Activated CD4-positive, CD25-positive, alpha-beta regulatory T cell (primary cell): Measurements from ENCODE around the gene SFPQ.
"Not testable (repeated sequence)": the region's sequence is repeated elsewhere in the genome, so short reads cannot be mapped to it uniquely, and the experiment has no call there.

Experiments used
- DNase-seq, 4 experiments: peaks; one replicate each; lab custom pipeline; 2025; lab: John Stamatoyannopoulos, UW

The SFPQ gene

GRCh38 chr1:35192853-35193664 lies at the start of gene SFPQ:
TSS of gene SFPQ (minus strand) at chr1:35193145. CDS start at chr1:35193049, 96 bp downstream.
- peak; percentile 89 to 97 (median 90) for DNase-seq

- not testable (repeated sequence) for DNase-seq
Measured at GRCh38 chr1:35236772-35237171, 43.8 kb upstream of the SFPQ start.

GRCh38 chr1:35231287-35231686 lies 38.3 kb upstream of the SFPQ start:
- no peak for DNase-seq

GRCh38 chr1:35229587-35230360 lies 36.8 kb upstream of the SFPQ start:
- no peak for DNase-seq

GRCh38 chr1:35226546-35226945 lies 33.6 kb upstream of the SFPQ start:
- no peak for DNase-seq

GRCh38 chr1:35223084-35223630 lies 30.2 kb upstream of the SFPQ start:
- DNase-seq: no peak

GRCh38 chr1:35222322-35223083 lies 29.6 kb upstream of the SFPQ start:
- DNase-seq: no peak

GRCh38 chr1:35220976-35221375 lies 28.0 kb upstream of the SFPQ start:
- DNase-seq: no peak

- DNase-seq: no peak
Measured at GRCh38 chr1:35215346-35215745, 22.4 kb upstream of the SFPQ start.

GRCh38 chr1:35211120-35211414 lies 18.1 kb upstream of the SFPQ start:
- DNase-seq: no peak

GRCh38 chr1:35210321-35211119 lies 17.6 kb upstream of the SFPQ start:
- no peak for DNase-seq

GRCh38 chr1:35203295-35203694 lies 10.3 kb upstream of the SFPQ start:
- DNase-seq: no peak

- peak; percentile 22 to 30 (median 26) for DNase-seq
Measured at GRCh38 chr1:35202048-35202719, 9.2 kb upstream of the SFPQ start.

GRCh38 chr1:35201631-35202030 lies 8.7 kb upstream of the SFPQ start:
- DNase-seq: no peak

- DNase-seq: peak; percentile 78 to 86 (median 85)
Measured at GRCh38 chr1:35192056-35192852, 691 bp downstream of the SFPQ start.

GRCh38 chr1:35191429-35192055 lies 1.4 kb downstream of the SFPQ start:
- no peak for DNase-seq

GRCh38 chr1:35190784-35191183 lies 2.2 kb downstream of the SFPQ start:
- DNase-seq: no peak

- DNase-seq: no peak
Measured at GRCh38 chr1:35188578-35189392, 4.2 kb downstream of the SFPQ start.
